ENCODE measurements around the gene HOXA2. TPM values are rescaled to one million over a fixed set of nuclear protein-coding genes. Genes with fewer than 3 reads are reported as not detected.

Gene HOXA2
- total and polyA plus RNA-seq, 2 of the 13 experiments (the other 11 are each of a cell fraction or from before 2014, with no cell fraction given) = 0.22 to 0.29 TPM

DNA sequence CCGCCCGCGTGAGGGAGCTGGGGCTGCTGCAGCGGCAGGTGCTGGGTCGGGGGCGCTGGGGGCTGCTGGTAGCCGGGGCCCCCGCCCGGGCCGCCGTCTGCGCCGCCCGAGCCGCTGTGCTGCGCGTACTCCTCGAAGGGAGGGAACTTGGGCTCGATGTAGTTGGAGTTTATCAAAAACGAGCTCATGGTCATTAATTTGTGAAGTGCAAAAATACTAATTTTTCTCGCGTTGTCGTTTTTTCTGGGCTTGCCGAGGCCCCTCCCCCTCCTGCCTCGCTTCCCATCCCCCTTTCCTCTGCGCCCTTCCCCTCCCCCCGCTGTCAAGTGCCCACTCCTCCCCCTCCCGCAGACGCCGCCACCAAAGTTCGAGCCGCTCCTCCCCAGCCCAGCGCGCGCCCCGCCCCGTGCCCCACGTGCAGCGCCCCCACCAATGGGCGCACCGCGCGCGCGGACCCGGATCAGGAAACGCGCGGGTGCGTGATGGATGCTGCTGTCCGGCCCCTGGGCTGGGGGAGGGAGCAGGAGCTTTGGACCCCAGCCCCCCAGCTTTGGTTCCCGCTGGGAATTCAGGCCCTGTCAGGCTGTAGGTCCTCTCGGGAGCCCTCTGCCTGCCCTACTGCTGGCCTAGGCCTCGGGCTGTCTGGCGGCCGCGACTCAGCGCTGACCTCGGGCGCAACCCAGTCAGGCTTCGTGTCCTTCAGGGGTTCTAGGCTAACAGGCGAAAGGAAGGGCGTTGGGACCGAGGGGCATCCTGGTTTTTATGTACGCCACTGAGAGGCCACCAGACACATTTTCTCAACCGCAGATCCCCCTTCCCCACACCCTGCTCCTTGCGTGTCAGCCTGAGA is 28.3 kb upstream of the HOXA2 start, which contains the start of gene HOXA4 (continued):
- peak; percentile 84; the same call in 1 of the 2 replicates for TF ChIP-seq ZNF350 (CRISPR knock-in tag; IDR thresholded peaks at IDR 0.05; ENCODE audit: borderline replicate concordance, low read depth)
- no peak for TF ChIP-seq CBX2 (IDR thresholded peaks at IDR 0.05; ENCODE audit: low read depth, low read length)
- TF ChIP-seq CBX2 (CRISPR knock-in tag; IDR thresholded peaks at IDR 0.05; ENCODE audit: low read depth) = no peak
- TF ChIP-seq POGZ (CRISPR knock-in tag; IDR thresholded peaks at IDR 0.05) = peak; percentile 91
- TF ChIP-seq, protein P1, sequence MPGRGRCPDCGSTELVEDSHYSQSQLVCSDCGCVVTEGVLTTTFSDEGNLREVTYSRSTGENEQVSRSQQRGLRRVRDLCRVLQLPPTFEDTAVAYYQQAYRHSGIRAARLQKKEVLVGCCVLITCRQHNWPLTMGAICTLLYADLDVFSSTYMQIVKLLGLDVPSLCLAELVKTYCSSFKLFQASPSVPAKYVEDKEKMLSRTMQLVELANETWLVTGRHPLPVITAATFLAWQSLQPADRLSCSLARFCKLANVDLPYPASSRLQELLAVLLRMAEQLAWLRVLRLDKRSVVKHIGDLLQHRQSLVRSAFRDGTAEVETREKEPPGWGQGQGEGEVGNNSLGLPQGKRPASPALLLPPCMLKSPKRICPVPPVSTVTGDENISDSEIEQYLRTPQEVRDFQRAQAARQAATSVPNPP (CRISPR knock-in tag; IDR thresholded peaks at IDR 0.05) = peak; percentile 56; the same call in 1 of the 2 replicates
- TF ChIP-seq AKAP8 (CRISPR knock-in tag; IDR thresholded peaks at IDR 0.05) = no peak
- TF ChIP-seq, protein P2, sequence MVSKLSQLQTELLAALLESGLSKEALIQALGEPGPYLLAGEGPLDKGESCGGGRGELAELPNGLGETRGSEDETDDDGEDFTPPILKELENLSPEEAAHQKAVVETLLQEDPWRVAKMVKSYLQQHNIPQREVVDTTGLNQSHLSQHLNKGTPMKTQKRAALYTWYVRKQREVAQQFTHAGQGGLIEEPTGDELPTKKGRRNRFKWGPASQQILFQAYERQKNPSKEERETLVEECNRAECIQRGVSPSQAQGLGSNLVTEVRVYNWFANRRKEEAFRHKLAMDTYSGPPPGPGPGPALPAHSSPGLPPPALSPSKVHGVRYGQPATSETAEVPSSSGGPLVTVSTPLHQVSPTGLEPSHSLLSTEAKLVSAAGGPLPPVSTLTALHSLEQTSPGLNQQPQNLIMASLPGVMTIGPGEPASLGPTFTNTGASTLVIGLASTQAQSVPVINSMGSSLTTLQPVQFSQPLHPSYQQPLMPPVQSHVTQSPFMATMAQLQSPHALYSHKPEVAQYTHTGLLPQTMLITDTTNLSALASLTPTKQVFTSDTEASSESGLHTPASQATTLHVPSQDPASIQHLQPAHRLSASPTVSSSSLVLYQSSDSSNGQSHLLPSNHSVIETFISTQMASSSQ (IDR thresholded peaks at IDR 0.05; ENCODE audit: low read depth) = no peak
- TF ChIP-seq, protein P2 (CRISPR knock-in tag; IDR thresholded peaks at IDR 0.05; ENCODE audit: borderline replicate concordance) = no peak; the same call in 1 of the 2 replicates
- TF ChIP-seq, protein P3, sequence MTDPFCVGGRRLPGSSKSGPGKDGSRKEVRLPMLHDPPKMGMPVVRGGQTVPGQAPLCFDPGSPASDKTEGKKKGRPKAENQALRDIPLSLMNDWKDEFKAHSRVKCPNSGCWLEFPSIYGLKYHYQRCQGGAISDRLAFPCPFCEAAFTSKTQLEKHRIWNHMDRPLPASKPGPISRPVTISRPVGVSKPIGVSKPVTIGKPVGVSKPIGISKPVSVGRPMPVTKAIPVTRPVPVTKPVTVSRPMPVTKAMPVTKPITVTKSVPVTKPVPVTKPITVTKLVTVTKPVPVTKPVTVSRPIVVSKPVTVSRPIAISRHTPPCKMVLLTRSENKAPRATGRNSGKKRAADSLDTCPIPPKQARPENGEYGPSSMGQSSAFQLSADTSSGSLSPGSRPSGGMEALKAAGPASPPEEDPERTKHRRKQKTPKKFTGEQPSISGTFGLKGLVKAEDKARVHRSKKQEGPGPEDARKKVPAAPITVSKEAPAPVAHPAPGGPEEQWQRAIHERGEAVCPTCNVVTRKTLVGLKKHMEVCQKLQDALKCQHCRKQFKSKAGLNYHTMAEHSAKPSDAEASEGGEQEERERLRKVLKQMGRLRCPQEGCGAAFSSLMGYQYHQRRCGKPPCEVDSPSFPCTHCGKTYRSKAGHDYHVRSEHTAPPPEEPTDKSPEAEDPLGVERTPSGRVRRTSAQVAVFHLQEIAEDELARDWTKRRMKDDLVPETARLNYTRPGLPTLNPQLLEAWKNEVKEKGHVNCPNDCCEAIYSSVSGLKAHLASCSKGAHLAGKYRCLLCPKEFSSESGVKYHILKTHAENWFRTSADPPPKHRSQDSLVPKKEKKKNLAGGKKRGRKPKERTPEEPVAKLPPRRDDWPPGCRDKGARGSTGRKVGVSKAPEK (CRISPR knock-in tag; IDR thresholded peaks at IDR 0.05; ENCODE audit: borderline replicate concordance) = no peak; the same call in 1 of the 2 replicates
- TF ChIP-seq CENPT (CRISPR knock-in tag; IDR thresholded peaks at IDR 0.05; ENCODE audit: low read depth) = no peak
- TF ChIP-seq, protein P4, sequence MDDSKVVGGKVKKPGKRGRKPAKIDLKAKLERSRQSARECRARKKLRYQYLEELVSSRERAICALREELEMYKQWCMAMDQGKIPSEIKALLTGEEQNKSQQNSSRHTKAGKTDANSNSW (CRISPR knock-in tag; IDR thresholded peaks at IDR 0.05; ENCODE audit: borderline replicate concordance) = 0 out of 2 replicates have a peak, but pooled peaks have one; percentile 41
- no peak for TF ChIP-seq NBN (conservative IDR thresholded peaks at IDR 0.05)
- TF ChIP-seq ARID2 (CRISPR knock-in tag; IDR thresholded peaks at IDR 0.05; ENCODE audit: borderline replicate concordance) = peak; percentile 52; the same call in 1 of the 2 replicates
- TF ChIP-seq BCLAF1 (IDR thresholded peaks at IDR 0.05) = no peak
- no peak for TF ChIP-seq MIER3 (CRISPR knock-in tag; IDR thresholded peaks at IDR 0.05; ENCODE audit: borderline replicate concordance)
- 0 out of 2 replicates have a peak, but pooled peaks have one; percentile 21 for TF ChIP-seq MIXL1 (CRISPR knock-in tag; IDR thresholded peaks at IDR 0.05)
- TF ChIP-seq AGO2 (optimal IDR thresholded peaks at IDR 0.05; ENCODE audit: low read depth, low read length) = peak; percentile 73

Measured in HepG2 (cell line).